HG03103 (cell line): ENCODE measurements around the gene C10orf67.
A peak's percentile ranks its signal among the peaks of the same experiment; 100 is the strongest.

Source experiments
- ATAC-seq: cut with Tn5 transposase; IDR thresholded peaks from one replicate; pipeline ENCODE4 v1.9.1; 2021; ENCODE audit warnings: low read depth; ENCODE audit not compliant: unreplicated experiment

Gene C10orf67

GRCh38 chr10:23174977-23175512 is 169.6 kb downstream of the C10orf67 start:
- ATAC-seq = no peak

- ATAC-seq = no peak
These were observed 170.3 kb downstream of the C10orf67 start for GRCh38 chr10:23174074-23174976.

DNA sequence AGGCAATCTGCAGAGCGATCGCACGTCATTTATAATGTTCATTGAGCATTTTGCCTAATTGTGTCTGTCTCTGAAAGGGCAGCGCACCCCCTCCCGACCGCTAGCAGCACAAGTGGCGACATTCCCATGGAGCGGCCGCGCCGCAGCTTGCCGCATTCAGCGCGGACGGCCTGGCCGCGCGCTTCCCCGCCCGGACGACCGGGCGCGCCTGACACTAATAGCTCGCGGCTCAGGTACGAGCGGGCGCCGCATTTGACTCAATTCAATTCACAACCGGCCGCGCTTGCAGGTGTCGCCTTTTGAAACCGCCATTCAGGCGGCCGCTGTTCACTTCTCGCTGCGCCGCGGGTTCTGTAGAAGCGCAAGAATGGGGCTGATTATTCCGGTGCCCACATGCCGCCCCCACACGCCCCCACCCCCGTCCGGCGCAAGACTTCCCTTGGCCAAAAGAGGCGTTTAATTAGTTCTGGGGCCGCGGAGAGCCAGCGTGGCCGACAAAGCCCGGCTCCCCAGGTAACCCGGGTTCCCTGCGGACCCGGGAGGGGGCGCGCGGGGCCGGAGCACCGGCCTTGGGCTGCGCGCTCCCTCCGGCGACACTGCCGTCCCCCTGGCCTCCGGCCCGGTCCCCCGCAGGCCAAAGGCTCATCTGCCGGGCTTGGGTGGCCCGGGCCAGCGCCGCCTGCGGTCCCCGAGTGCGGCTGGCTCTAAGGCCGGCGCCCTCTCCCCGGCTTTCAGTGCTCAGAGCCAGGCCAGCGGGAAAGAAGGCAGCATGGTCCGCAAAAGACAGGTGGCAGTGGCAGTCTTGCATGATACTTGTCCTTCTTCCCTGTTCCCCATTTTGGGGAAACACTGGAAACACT is 171.2 kb downstream of the C10orf67 start:
- ATAC-seq = no peak

DNA sequence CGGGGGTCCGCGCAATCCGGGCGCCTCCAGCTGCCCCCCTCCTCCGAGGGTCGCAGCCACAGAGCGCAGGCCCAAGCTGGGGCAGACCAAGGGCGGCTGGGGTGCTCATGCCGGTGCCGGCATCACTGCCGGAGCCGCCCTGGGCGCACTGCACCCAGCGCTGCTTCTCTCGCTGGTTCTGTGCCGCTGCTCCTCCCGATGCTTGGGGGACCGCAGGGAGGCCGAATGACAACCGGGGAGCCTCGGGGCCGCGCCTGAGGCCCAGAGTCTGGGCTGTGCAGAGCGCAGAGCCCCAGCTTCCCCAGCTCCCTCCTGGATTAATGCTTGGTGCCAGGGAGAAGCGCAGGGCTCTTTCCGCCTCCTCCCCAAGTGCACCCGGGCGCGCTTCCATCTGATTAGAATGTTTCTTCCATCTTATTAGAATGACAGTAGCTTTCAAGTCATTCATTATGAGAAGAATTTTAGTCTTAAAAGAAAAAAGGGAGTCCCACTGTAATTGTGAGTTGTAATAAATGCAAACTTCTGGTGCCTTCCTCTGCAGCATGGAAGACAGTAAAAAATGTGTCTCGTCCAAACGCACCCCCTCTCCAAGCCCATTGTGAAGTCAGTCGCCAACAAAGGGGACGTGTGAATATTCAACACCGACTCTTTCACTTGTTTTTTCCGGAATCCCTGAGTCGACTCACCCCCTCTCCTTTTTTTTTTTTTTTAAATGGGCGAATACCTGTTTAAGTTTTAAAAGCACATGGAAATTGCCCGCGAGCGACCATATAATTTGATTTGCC is 172.0 kb downstream of the C10orf67 start:
- no peak for ATAC-seq

DNA sequence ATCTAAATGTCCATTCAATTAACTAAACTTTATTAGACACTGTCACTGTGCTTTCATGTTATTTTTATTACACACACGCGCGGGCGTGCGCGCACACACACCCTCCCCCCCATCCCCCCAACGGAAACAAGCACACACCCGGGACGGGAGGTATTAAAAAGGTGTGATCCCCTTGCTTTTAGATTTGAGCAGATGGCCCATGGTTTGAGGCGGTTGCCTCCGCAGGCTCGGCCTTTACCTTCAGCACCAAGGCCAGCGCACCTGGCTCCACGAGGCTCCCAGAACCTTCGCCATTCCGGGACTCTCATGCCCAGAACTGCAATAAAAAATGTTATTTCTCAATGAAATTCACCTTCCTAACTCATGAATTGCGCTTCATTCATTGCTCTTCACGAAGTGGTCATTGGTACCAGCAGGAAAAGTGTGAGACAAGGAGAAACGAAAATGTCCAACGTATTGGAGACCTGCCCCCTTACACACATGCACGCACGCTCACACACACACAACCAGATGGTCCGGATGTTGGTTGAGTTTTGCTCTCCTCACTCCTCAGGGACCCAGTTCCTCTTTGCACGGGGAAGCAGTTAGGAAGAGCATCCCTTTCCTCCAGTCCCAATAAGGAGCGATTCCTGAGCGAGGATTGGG is 173.2 kb downstream of the C10orf67 start:
- no peak for ATAC-seq

DNA sequence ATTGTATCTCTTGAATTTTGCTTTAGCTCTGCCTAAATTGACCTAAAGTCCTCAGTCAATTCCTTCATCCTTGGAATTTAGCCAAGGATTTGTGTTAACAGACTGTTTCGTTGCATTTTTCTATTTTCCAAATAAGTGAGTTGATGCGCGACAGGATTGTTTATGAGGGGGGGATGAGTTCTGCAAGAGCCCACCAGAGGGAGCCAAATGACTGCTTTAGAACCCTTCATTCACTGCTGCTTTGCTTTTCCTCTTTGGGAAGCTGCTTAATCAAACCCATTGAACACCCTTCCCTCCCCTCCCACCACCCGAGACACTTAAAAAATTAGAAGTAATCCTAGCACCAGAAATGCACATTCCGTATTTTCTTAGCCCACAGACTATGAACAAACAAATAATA is 186.2 kb downstream of the C10orf67 start:
- ATAC-seq = peak; percentile 46

DNA sequence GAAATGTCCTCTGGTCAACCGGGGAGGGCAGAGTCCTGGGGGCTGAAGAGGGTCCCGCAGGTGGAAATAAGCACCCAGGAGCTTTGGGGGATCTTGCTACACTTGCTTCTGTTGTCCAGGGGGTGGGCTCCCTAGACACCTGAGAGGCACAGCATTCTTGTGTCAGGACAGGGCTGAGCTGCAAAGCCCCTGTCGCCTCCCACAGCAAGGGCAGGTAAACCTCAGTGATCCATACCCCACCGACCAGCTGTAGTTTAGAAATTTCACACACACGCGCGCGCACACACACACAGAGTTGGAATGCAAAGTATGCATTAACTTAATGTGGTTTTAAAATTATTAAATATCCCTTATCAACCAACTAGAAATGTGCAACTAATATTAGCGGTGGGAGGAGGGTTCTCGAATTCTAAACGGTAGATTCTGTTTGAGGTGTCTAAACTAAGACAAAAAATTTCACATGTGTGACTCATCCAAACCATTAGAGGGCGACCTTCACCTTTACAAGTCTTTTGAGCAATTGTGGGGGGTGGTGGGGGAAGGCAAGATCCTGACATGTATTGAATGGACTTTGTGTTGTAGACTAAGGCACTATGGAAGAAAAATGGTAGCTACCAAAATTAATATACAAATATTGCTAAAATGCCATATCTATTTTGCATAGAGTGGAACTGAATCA is 186.8 kb downstream of the C10orf67 start:
- ATAC-seq = no peak

DNA sequence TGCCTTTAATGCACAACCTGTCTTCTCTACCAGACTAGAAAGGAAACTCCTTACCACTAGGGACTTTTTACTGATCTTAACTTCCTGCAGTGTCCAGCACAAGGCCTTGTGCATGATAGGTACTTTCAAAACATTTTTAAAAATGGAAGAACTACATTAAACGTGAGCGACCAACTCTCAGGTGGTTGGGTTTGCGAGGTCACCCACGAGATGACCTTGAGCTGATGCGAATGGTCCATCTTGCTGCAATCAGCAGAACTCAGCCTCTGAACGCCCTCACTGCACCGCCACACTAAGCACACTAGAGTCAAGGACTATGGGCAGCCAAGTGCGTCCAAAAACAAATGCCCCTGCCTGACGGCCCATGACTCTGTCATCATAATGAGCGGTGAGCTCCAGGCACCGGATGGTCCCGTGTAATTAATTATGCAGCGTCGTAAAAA is 187.3 kb downstream of the C10orf67 start:
- ATAC-seq = no peak

DNA sequence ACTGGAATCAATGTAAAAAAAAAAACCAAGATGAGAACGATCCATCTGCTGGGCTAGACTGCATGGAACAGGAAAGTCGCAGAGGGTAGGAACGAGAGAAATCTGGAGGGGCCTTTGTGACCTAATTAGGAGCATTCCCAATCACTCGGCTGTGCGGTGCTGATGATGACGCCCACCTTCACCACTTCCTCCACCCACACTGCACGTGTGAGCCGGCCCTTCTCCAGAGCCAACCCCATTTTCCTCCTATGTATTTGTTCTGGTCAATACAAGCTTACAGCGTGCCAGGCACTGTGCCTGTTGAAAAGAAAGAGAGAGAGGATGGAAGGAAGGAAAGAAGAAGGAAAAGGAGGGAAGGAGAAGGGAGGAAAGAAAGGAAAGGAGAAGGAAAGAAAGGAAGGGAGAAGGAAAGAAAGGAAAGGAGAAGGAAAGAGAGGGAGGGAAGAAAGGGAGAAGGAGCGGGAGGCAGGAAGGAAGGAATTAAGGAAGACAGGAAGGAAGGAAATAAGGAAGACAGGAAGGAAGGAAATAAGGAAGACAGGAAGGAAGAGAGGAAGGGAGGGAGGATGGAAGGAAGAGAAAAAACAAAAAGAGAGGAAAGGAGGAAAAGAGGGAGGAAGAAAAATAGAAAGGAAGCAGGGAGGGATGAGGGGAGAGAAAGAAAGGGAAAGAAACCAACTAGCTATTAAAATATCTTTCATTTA is 188.0 kb downstream of the C10orf67 start:
- ATAC-seq = no peak

DNA sequence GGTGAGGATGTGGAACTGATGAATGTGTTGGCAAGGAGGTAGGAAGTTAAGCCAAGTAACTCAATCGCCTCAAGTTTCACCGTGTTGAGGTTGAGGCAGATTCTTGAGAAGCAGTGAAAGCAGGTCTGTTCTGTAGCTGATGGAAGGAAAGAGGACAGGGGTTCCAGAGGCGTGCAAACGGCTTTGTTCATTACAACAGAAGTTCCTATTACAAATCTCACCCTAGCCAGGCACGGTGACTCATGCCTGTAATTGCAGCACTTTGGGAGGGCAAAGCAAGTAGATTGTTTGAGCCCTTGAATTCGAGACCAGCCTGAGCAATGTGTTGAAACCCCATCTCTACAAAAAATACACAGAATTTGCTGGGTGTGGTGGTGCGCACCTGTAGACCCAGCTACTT is 189.4 kb downstream of the C10orf67 start:
- ATAC-seq = no peak
